CMK (cell line): ENCODE data around the gene PIANP.

Experiments used
- DNase-seq: peaks from one replicate; pipeline ENCODE4 v3.0.0-alpha.2; 2010; ENCODE audit warnings: low read depth

PIANP gene

DNA sequence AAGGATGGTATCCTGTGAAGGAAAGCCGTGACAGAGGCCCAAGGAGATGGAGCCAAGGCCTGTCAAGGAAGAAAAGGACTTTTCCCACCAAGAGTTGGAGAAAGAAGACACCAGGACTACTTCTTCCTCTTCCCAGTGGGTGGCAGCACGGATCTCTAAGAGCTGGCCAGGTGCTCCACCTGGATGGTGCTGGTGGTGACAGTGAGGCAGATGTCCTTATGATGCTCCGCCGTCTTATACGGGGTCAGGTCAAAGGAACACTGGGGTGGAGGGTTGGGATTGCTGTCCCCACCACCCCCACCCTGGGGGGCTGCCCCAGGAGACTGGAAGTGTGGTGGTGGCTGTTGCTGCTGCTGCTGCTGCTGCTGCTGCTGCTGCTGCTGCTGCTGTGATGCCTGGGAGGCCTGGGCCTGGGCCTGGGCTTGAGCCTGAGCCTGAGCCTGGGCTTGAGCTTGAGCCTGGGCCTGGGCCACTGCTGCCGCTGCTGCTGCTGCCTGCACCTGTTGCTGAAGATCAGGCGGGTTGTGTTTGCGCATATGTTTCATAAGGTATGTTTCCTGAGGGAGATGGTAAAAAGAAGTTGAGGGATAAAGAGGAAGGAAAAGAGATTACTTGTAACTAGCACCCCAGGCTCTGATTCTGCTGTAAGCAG, 32.9 kb downstream of the PIANP start:
- no peak for DNase-seq

DNA sequence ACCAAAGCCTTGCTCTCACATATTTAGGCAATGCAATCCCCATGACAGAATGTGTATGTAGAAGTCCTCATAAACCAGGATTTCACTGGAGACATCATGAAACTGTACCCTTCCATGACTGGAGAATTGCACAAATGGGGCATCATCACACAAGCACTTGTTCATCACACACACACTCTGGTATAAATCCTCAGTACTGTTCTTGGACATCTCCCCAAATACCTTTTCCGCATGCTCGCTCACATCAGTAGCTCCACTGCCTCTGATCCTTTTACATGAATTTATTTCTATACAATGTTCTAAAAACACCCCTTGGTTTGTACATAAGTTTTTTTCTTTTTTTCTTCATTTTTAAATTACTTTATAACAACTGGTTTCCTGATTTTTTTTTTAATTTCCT, 34.4 kb downstream of the PIANP start:
- no peak for DNase-seq

DNA sequence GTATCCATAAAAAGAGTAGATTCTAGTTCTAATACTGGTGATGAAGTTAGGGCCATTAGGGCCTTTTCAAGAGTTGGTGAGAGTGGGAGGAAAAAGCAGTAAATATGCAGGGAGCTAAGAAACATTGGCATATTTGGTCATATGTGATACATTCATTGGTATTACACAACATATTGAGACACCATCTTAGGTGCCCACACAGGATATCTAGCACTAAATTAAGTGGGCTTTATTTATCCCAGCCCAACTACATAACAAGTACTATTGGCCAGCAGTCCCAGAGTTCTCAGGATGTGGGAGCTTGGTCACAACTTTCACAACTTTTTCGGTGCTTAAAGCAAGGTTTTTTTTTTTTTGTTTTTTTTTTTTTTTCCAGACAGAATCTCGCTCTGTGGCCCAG, 35.7 kb downstream of the PIANP start:
- DNase-seq, result no peak

DNA sequence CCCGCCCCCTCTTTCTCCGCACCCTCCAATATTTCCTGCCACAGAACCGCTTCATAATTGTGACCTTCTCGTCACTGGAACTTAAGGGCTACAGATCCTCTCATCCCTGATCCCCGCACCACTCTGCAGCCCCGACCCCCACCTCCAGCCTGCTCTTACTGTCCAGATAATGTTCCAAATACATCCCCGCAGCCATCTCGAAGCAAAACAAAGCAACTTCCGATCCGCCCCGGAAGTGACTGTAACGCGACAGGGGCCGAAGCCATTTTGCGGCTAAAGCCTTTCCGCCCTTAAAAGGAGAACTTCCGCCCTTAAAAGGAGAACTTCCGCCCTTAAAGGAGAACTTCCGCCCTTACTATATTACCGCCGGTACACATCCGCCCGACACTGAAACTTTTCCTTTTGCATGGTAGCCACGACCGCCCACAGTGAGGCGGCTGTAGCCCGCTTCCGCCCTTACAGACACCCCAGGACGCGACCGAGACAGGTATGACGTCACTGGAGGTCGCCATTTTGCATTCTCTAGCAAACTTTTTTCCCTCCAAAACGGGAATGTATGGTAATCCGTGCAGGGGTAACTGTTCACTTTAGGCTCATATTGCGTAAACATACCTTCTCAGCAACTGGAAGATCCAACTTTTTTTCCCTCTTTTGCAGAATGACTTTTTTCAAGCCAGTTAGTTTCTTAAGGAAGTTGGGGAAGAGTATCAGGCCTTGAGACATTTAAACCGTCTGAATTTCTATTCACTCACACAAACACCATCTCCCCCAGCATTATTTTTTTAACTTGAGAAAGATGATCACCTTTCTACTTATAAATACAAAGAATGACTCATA, 37.5 kb downstream of the PIANP start, which contains the start of gene ING4:
TSS of gene ING4 (minus strand) at position 214 of the 837 bp plus-strand sequence. CDS start at position 196, 18 bp downstream.
- peak; percentile 96 for DNase-seq

DNA sequence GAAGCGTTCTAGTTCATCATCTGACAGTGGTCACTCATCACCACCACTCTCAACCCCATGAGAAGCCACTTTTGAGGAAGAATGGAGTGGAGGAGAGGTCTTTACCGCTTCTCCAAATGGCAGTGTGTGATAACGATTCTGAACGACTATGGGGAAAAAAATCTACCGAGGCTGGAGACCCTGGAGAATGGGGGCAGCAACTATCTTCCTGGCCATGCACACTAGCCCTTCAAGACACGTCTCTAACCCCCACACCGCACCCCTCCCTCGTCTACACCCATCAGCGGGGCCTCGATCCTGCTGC, 38.1 kb downstream of the PIANP start:
- no peak for DNase-seq

DNA sequence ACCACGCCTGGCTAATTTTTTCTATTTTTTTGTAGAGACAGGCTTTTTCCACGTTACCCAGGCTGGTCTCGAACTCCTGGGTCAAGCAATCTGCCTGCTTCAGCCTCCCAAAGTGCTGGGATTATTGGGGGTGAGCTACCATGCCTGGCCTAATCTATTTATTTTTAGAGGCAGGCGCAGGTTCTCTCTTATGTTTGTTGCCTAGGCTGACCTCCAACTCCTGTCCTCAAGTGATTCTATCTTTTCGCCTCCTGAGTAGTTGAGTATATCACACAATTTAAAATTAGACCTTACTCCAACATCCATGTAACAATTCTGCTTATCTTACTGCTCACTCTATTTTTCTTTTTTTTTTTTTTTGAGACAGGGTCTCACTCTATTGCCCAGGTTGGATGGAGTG, 46.6 kb downstream of the PIANP start:
- no peak for DNase-seq

DNA sequence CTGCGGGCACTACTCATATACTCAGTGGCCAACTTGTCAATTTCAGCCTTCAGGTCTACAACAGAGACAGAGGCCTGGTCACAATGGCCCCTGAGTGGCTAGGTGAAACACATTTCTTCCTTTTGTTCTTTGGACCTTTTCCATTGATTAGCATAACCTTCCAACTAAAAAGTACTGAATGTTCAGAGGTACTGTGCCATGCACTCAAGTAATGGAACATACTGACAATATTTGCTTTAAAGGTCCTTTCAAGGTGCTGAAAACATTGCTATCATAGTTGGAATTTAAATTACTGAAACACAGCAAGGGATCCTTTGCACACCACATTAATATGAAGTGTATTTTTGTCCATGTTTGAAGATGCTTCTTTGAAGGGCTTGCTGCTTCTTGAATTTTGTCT, 47.3 kb downstream of the PIANP start:
- DNase-seq, result no peak

DNA sequence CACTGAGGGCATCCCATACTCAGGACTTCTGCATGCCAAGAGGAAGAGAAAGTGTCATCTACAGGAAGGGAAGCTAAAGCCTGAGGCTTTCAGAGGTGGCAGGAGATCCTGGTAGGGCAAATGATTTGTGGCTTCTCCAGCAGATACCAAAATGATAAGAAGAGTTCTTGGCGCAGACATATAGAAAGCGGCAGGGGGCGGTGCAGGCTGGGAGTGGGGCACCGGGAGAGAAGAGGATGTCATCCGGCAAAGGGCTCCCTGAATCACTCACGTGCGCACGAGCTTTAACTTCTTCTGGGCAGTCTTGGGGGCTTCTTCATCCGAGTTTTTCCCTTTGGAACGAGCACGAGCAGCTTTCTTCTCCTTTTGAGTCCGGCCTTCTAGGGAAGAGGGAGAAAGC, 48.2 kb downstream of the PIANP start:
- no peak for DNase-seq

DNA sequence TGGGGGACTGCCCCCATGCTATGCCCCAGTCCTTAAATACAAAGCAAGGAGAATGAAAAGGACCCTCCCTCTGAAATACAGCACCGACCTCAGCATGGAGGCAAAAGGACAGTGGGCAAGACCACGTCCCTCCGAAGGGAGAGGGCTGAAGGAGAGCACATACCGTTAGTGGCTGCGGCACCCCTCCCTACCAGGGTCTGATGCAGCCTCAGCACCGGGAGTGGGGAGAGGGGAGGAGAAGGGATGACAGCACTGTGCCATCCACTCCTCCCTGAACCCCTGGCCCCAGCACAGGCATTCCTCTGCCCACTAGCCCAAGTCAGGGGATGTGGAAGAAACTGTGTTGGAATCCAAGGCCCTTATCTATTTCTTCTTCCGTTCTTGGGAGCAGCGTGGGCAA, 49.8 kb downstream of the PIANP start:
- no peak for DNase-seq

DNA sequence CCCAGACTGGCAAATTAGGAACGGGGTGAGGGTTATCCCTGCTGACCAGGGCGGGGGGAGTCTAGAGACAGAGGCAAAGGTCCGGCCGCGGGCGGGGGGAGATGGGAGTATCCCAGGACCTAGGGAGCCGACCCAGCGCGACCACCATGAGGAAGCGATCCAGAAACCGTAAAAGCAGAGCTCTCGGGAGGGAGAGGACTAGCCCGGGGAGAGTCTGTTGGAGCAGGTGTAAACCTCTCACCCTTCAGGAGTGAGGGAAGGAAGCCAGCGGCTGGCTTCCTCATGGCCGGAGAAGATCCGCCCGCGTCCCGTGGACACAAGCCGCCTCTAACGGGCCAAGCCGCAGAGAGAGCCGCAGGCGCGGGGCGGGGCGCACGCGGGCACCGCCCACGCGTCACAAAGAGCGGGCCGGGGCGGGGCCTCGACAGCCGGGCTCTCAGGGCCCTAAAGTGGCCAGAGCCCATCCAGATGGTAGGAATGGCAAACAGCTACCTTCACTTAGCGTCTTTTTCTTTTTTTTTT, 53.5 kb downstream of the PIANP start, which contains the start of gene ACRBP:
TSS of gene ACRBP (minus strand) at position 350 of the 522 bp plus-strand sequence. CDS start at position 284, 66 bp downstream.
- no peak for DNase-seq

DNA sequence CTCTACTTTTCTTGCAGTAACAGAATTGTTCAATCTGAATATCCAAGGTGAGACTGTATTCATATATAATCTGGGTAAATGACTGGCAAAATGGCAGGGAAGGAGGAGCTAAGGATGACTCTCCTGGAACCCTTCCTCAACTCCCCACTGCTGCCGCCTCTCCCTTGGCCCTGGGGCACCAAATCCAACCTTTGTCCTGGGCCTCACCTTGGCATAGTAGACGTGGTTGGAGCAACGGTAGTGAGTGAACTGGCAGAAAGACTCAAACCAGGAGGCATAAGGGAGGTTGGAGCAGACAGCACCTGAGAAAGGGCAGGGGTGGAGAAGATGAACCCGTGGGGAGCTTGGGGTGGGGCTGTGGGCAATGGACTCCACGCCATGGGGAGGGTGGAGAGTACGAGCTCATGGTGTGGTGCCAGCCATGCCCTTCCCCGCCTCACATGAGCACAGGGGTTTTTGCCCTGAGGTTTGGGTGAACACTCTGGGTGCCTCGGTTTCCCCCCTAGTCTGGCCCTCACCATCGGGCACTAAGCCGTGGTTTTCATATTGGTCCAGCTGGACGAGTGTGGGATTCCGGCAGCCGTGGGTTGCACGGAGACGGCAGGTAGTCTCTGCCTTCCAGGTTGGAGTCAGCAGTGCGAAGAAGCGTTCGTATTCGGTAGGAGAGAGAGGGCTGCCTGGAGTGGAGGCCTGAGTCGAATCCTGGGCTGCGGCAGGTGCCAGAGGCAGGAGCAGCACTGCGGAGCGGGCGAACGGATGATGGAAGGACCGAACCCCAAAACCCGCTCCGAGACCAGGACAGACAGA, 54.1 kb downstream of the PIANP start:
- no peak for DNase-seq

DNA sequence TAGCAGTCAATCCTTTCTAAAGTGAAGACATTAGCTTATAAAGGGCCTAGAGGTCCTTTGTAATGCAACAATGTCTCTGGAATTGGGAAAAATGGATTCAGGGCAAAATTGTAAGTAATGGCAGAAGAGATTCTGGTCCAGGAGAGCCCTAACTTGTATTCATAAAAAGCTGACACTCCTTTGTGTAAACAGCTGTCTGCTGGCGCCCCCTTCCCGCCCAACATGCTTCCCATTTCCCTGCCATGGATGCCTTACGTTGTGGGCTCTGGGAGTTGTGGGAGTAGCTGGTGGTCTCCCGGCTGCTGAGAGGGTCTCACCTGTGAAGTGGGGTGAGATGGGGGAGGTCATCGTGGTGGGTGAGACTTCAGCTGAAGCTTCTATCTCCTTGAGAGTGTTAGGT, 55.7 kb downstream of the PIANP start:
- DNase-seq, result no peak

DNA sequence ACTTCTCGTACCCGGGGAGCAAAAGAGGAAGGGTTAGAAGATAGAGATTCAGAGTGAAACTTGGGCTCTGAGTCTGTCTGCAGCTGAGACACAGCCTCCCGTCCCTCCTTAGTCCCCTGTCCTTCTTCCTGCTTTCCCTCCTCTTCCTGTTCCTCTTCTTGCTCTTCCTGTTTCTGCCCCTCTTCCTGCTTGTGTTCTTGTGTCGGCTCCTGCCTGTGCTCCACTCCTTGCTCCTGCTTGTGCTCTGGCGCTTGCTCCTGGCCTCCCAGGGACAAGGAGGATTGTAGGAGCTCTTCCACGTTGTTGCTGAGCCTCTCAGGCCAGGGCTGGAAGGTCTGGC, 56.4 kb downstream of the PIANP start:
- no peak for DNase-seq
